Measurements from ENCODE around the gene OLFML1.

Gene OLFML1

GRCh38 chr11:7473717-7474116, 11.6 kb upstream of the OLFML1 start:
- DNase-seq (ENCODE audit: low read depth in 3 of 3, low spot score in 1 of 3): no peak

DNA sequence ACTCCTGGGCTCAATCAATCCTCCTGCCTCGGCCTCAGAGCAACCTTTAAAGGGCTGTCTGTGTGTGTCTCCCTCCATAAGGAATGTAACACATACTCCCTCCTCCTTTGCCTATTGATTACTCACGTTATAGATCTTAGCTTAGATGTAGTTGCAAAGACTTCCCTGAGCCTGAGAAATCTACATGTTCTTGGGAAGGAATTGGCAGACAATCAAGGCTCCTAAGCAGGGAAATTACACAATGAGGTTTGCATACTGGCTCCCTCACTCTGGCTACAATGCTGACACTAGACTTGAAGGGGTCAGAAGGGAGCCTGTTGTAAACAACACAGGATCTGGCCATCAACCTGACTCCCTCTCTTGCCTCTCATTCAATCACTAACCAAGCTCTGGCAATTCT, 5.2 kb upstream of the OLFML1 start:
- DNase-seq (ENCODE audit: low read depth in 3 of 3, low spot score in 1 of 3): no peak

DNA sequence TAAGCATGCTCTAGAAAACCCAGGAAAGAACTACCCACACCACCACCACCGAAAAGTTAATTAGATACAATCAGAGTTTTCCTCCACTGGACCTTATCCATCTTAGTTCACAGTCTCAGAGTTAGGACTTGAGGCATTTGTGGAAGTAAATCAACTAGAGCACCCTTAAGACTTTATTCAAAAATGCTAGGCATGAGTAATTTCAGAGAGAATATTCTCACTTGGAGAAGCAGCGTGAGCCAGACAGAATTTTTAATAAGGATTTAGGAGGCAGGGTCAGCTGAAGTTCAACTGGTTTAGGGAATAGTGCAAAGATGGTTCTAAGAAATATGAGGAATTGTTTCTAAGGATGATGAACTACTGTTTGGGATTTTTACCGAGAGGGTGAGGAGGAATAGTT, 1.2 kb upstream of the OLFML1 start:
- DNase-seq (ENCODE audit: low read depth in 3 of 3, low spot score in 1 of 3): no peak

DNA sequence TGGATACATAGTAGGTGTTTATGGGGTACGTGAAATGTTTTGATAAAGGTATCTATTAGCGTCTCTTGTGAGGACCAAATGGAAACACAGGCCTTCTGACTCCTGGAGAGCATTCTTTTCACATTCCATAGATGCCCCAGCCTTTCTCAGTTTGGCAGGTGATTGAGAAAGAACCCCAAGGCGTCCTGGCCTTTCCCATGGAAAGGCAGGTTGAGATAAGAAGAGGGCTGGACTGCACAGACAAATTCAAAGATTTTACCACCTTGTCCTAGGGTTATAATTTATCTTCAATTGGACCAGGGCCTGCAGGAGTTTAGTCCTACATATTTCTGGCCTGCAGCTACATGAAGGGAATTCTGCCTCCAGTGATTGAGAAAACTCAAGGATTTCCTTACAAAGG, 661 bp upstream of the OLFML1 start:
- no peak for DNase-seq (ENCODE audit: low read depth in 3 of 3, low spot score in 1 of 3)

DNA sequence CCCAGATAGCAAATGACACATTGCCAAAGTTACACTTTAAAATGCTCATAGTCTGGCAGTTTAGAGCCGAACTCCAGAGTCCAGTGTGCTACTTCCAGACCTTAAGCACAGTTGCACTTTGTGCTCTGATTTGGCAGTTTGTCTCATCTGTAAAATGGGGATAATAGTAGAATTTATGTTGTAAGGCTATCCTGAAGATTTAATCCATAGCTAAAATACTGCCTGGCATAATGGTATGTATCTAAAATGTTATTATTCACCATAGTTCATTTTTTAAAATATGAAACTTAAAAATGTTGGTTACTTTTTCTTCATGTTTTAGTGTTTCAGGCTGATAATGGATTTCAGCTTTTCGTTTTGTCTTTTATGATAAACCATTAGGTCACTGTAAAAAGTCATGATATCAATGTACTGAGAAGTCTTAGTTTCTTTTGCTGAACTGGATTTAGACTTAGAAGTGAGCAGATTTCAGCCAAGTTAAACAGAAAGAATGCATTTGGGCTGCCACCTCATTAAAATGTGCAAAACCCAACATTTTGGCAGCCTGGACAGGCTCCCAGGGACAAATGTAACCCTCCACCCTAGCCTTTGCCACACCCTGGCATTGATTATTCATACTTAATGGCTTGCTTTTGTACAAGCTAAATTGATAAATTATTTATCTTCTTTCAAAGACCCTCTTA, 933 bp downstream of the OLFML1 start:
- DNase-seq (ENCODE audit: low read depth in 3 of 3, low spot score in 1 of 3): no peak

DNA sequence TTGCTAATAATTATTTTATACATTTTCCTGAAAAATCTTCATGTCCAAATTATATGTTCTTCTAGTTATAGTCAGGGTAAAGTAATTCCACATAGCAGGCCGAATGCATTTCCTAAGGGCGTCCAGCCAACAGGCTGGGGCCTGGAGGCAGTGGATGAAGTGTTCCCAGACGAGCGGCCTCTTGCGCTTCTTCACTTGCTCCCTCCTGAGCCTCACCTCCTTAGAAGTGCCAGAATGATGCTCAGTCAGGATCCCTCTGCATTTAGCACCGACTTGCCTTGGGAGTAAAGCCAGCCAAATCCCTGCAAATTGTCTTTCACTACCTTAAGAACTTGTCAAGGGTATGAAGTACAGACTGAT, 1.5 kb downstream of the OLFML1 start:
- no peak for DNase-seq (ENCODE audit: low read depth in 3 of 3, low spot score in 1 of 3)

DNA sequence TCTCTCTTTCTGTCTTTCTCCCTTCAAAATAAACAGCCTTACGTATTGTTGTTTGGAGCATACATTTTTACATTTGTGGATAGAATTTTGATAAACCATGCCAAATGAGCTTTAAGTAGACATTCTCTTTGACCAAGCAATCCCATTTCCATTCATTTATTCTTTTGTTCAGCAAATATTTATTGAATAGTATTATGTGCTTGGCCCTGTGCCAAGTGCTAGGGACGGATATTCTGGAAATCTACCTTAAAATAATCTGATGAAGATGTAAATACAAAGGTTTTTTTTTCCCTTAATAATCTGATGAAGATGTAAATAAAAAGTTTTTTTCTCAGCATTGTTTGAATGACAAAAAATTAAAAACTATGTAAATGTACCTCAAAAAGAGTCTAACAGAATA, 2.1 kb downstream of the OLFML1 start:
- DNase-seq (ENCODE audit: low read depth in 3 of 3, low spot score in 1 of 3): no peak

DNA sequence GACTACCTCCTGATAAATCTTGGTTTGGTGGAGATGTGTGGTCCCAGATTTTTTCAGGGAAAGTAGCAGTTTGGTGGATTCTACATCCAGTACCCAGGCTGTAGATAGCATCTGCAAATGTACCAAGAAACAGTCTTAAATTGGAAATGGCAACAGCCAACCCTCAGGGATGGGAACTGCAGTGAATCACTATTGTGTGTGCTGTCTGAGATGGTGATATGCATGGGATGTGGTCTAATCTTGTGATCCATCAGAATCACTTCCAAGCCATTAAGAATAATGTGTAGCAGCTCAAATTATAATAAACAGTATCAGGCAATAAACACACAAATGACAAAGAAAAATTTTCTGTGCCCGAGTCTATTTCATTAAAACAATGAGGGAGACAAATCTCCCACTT, 3.4 kb downstream of the OLFML1 start:
- DNase-seq (ENCODE audit: low read depth in 3 of 3, low spot score in 1 of 3): no peak

GRCh38 chr11:7489376-7489775, 4.1 kb downstream of the OLFML1 start:
- no peak for DNase-seq (ENCODE audit: low read depth in 3 of 3, low spot score in 1 of 3)

- DNase-seq (ENCODE audit: low read depth in 3 of 3, low spot score in 1 of 3): no peak
Observed at GRCh38 chr11:7490054-7490453, 4.7 kb downstream of the OLFML1 start.

- DNase-seq (ENCODE audit: low read depth in 3 of 3, low spot score in 1 of 3): no peak
Observed at GRCh38 chr11:7490535-7490934, 5.2 kb downstream of the OLFML1 start.

DNA sequence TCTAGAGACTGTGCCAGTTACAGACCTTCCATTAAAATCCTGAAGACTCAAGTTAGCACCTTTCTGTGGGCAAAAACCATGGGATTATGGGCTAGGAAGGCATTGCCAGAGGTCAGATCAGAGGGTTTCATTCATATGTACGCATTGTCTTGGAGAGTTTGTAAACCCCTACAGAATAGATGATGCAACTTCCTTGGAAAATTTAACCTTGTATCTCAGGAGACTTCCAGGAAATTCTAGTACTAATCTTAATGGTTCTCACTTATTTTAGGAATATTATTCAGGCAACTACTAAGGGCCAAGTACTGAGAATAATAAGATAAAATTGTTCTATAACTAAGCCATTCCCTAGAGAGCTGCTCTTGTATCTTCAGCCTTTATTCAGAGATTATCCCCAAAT, 6.9 kb downstream of the OLFML1 start:
- no peak for DNase-seq (ENCODE audit: low read depth in 3 of 3, low spot score in 1 of 3)

- DNase-seq (ENCODE audit: low read depth in 3 of 3, low spot score in 1 of 3): no peak
Observed at GRCh38 chr11:7493670-7494069, 8.4 kb downstream of the OLFML1 start.

DNA sequence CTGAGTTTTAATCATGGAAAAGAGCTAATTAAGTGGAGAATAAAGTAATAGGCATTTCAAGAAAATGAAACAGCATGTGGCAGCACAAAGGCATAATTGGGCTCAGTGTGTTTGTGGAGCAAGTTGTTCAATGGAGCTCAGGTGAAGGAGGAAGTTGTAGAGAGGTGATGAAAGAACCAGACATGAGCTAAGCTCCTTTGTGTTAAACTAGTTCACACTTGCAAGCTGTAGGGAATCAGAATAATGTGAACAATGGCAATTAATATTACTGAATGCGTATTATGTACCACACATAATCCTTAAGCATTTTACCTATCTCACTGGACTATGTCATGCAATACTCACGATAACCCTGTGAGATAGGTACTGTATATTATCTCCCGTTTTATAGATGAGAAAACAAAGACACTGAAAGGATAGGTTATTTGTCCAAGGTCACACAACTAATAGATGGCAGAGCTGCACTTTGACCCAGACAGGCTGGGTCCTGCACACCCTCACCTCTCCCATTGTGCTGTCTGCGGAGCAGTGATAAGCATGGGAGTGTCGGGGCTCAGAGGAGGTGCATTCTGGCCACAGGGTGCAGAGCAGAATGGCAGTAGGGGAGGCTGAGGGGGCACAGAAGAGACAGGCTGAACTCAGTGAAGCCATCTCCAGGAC, 8.9 kb downstream of the OLFML1 start:
- DNase-seq (ENCODE audit: low read depth in 3 of 3, low spot score in 1 of 3): no peak

DNA sequence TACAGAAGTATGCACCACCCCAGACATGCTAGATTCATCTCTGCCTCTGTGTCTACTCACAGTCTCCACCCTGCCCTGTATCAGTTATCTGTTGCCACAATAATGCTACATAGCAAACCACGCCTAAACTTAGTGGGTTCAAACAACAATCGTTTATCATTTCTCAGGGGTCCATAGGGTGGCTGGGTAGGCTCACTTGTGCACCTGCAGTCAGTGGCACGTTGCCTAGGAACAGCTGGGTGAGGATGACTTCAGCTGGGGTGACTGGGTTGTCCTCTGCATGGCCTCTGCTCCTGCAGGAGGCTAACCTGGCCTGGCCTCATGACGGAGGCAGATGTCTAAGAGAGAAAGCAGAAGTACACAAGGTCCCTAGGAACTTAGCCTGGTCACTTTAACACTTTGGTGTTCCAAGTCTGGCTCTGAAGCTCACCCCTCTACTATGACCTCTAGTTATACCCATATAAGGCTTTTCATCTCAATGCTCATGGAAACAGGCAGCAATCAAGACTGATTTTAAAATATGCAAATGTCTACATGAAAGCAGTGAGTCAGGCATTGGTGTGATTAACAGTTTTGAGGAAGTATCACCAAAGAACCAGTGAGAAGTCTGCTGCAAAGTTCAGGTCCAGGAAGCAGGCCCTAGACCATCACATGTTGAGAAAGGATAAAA, 10.7 kb downstream of the OLFML1 start:
- no peak for DNase-seq (ENCODE audit: low read depth in 3 of 3, low spot score in 1 of 3)

DNA sequence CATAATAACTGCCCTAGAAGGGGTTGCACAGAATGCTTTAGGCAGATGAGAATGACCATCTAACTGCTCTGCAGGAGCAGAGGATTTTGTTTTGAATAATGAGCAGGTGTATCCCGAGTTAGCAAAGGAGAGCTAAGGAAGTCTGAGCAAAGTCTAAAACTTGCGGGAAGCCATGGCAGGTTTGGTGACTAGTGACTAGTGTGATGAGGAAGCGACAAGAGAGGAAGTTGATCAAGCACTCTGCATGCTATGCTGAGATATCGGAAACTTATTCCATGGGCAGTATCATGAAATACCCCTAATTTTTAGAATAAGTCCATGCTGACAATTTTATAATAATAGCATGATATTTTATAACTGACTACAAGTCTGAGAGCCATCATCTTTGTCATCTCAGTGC, 12.9 kb downstream of the OLFML1 start:
- DNase-seq (ENCODE audit: low read depth in 3 of 3, low spot score in 1 of 3): no peak

GRCh38 chr11:7499081-7499480, 13.8 kb downstream of the OLFML1 start:
- no peak for DNase-seq (ENCODE audit: low read depth in 3 of 3, low spot score in 1 of 3)

GRCh38 chr11:7500251-7500650, 14.9 kb downstream of the OLFML1 start:
- no peak for DNase-seq (ENCODE audit: low read depth in 3 of 3, low spot score in 1 of 3)

DNA sequence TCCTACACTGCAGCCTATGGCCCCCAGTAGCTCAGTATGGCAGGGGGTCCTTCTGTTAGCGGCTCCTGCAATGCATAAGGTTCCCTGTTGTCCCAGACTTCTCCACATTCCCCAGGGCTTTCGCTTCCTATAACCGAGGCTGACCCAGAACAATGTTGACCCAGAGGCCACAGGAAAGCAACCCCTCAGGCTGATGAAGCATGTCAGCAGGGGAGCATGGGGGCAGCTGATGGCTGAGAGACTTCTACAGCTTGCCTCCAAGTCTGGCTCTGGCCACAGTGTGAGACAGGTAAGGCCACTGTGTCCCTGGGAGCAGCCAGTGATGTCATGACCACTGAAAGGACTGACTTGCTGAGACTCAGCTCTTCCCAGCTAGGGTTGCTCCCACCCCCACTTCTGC, 15.9 kb downstream of the OLFML1 start:
- DNase-seq (ENCODE audit: low read depth in 3 of 3, low spot score in 1 of 3): no peak

- DNase-seq (ENCODE audit: low read depth in 3 of 3, low spot score in 1 of 3): no peak
Observed at GRCh38 chr11:7501894-7502293, 16.6 kb downstream of the OLFML1 start.

- no peak for DNase-seq (ENCODE audit: low read depth in 3 of 3, low spot score in 1 of 3)
Observed at GRCh38 chr11:7506243-7506642, 20.9 kb downstream of the OLFML1 start.

DNA sequence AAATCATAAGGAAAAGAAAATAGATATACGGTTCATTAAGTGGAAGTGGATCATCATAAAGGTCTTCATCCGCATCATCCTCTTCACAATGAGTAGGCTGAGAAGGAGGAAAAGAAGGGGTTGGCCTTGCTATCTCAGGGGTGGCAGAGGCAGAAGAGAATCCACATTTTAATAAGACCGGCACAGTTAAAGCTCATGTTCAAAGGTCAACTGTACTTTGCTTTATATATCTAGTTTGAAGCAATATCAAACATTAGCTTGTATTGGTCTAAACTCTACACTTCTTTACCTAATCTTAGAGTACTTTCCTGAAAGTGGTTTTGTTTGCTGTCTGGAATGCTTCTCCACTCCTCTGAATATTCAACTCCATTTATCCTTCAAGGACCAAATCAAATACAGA, 22.8 kb downstream of the OLFML1 start:
- DNase-seq (ENCODE audit: low read depth in 3 of 3, low spot score in 1 of 3): no peak

DNA sequence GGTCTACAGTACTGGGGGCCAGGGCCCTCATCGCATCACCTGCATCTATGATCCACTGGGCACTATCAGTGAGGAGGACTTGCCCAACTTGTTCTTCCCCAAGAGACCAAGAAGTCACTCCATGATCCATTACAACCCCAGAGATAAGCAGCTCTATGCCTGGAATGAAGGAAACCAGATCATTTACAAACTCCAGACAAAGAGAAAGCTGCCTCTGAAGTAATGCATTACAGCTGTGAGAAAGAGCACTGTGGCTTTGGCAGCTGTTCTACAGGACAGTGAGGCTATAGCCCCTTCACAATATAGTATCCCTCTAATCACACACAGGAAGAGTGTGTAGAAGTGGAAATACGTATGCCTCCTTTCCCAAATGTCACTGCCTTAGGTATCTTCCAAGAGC, 24.7 kb downstream of the OLFML1 start:
- DNase-seq (ENCODE audit: low read depth in 3 of 3, low spot score in 1 of 3): no peak
